Activated naive CD8-positive, alpha-beta T cell treated with anti-CD3 and anti-CD28 coated beads, Interleukin-2, amount 50 U/mL, for 24 hours (primary cell): ENCODE measurements around the gene YBX2.

ENCODE experiments used
- ATAC-seq: fragments of 150-1000 bp; cut with Tn5 transposase; one replicate; pipeline ENCODE4 v1.10.0; 2021
- DNase-seq: peaks from one replicate; pipeline ENCODE4 v3.0.0; 2021
- H3K27ac Mint-ChIP-seq: one replicate; pipeline ENCODE4 v1.8.0; 2021; ENCODE audit warnings: mild to moderate bottlenecking, mixed read lengths
- H3K27me3 Mint-ChIP-seq: one replicate; pipeline ENCODE4 v1.8.0; 2021; ENCODE audit warnings: mixed read lengths
- H3K36me3 Mint-ChIP-seq: one replicate; pipeline ENCODE4 v1.8.0; 2021; ENCODE audit warnings: low read depth, mixed read lengths
- H3K4me1 Mint-ChIP-seq: one replicate; pipeline ENCODE4 v1.8.0; 2021; ENCODE audit warnings: mixed read lengths
- H3K4me3 Mint-ChIP-seq: one replicate; pipeline ENCODE4 v1.8.0; 2021; ENCODE audit warnings: mild to moderate bottlenecking, moderate library complexity, mixed read lengths
- H3K9me3 Mint-ChIP-seq: one replicate; pipeline ENCODE4 v1.8.0; 2021; ENCODE audit warnings: mixed read lengths

The YBX2 gene

GRCh38 chr17:7295230-7296180 is 1.1 kb upstream of the YBX2 start:
- DNase-seq (no peak), ATAC-seq (no peak)
- peaks cover 30% of the 10 kb centered on the region for H3K27me3 Mint-ChIP-seq
- no peak overlapping the region for H3K27ac Mint-ChIP-seq
- H3K36me3 Mint-ChIP-seq: no peaks in the 10 kb centered on the region
- peak overlapping the region; percentile 55 for H3K4me3 Mint-ChIP-seq
- H3K9me3 Mint-ChIP-seq: no peaks in the 10 kb centered on the region
- H3K4me1 Mint-ChIP-seq: peaks cover 23% of the 10 kb centered on the region

GRCh38 chr17:7293816-7294613 is 424 bp downstream of the YBX2 start:
- Mint-ChIP-seq H3K27ac (no peak overlapping the region), H3K4me1 (peaks cover 23% of the 10 kb centered on the region), H3K9me3 (no peaks in the 10 kb centered on the region), H3K36me3 (no peaks in the 10 kb centered on the region), H3K27me3 (peaks cover 29% of the 10 kb centered on the region), H3K4me3 (no peak overlapping the region)
- DNase-seq (no peak), ATAC-seq (no peak)

- ATAC-seq (no peak), DNase-seq (no peak)
- peaks cover 31% of the 10 kb centered on the region for H3K27me3 Mint-ChIP-seq
- no peaks in the 10 kb centered on the region for H3K9me3 Mint-ChIP-seq
- H3K36me3 Mint-ChIP-seq: no peaks in the 10 kb centered on the region
- H3K27ac Mint-ChIP-seq: no peak overlapping the region
- H3K4me1 Mint-ChIP-seq: peaks cover 23% of the 10 kb centered on the region
- H3K4me3 Mint-ChIP-seq: no peak overlapping the region
Measured at GRCh38 chr17:7293159-7293558, 1.3 kb downstream of the YBX2 start.

GRCh38 chr17:7292729-7293128 is 1.7 kb downstream of the YBX2 start:
- ATAC-seq: no peak
- no peaks in the 10 kb centered on the region for H3K9me3 Mint-ChIP-seq
- no peak overlapping the region for H3K27ac Mint-ChIP-seq
- H3K4me3 Mint-ChIP-seq: no peak overlapping the region
- H3K27me3 Mint-ChIP-seq: peaks cover 31% of the 10 kb centered on the region
- DNase-seq: no peak
- H3K36me3 Mint-ChIP-seq: no peaks in the 10 kb centered on the region
- H3K4me1 Mint-ChIP-seq: peaks cover 23% of the 10 kb centered on the region

- no peaks in the 10 kb centered on the region for H3K9me3 Mint-ChIP-seq
- H3K4me3 Mint-ChIP-seq: no peak overlapping the region
- DNase-seq (no peak), ATAC-seq (no peak)
- no peak overlapping the region for H3K27ac Mint-ChIP-seq
- H3K4me1 Mint-ChIP-seq: peaks cover 23% of the 10 kb centered on the region
- H3K36me3 Mint-ChIP-seq: no peaks in the 10 kb centered on the region
- H3K27me3 Mint-ChIP-seq: peaks cover 31% of the 10 kb centered on the region
Measured at GRCh38 chr17:7292194-7292593, 2.2 kb downstream of the YBX2 start.

GRCh38 chr17:7290685-7291084 is 3.8 kb downstream of the YBX2 start:
- ATAC-seq: no peak
- Mint-ChIP-seq H3K4me3 (no peak overlapping the region), H3K27me3 (peaks cover 22% of the 10 kb centered on the region), H3K36me3 (no peaks in the 10 kb centered on the region), H3K27ac (no peak overlapping the region), H3K4me1 (peaks cover 13% of the 10 kb centered on the region), H3K9me3 (no peaks in the 10 kb centered on the region)
- DNase-seq: no peak

- no peak for DNase-seq
- Mint-ChIP-seq H3K4me1 (peaks cover 8% of the 10 kb centered on the region), H3K27me3 (peaks cover 17% of the 10 kb centered on the region), H3K4me3 (no peak overlapping the region), H3K36me3 (no peaks in the 10 kb centered on the region), H3K27ac (no peak overlapping the region), H3K9me3 (no peaks in the 10 kb centered on the region)
- ATAC-seq: no peak
Measured at GRCh38 chr17:7290166-7290565, 4.3 kb downstream of the YBX2 start.

GRCh38 chr17:7289256-7290032 is 5.0 kb downstream of the YBX2 start:
- ATAC-seq (no peak), DNase-seq (no peak)
- no peak overlapping the region for H3K27ac Mint-ChIP-seq
- peaks cover 14% of the 10 kb centered on the region for H3K27me3 Mint-ChIP-seq
- H3K36me3 Mint-ChIP-seq: no peaks in the 10 kb centered on the region
- no peak overlapping the region for H3K4me3 Mint-ChIP-seq
- no peaks in the 10 kb centered on the region for H3K9me3 Mint-ChIP-seq
- peaks cover 4% of the 10 kb centered on the region for H3K4me1 Mint-ChIP-seq

GRCh38 chr17:7285679-7286078 is 8.8 kb downstream of the YBX2 start:
- Mint-ChIP-seq H3K36me3 (no peaks in the 10 kb centered on the region), H3K9me3 (no peaks in the 10 kb centered on the region), H3K27me3 (peaks cover 19% of the 10 kb centered on the region), H3K4me1 (peaks cover 16% of the 10 kb centered on the region), H3K4me3 (no peak overlapping the region), H3K27ac (no peak overlapping the region)
- DNase-seq (no peak), ATAC-seq (no peak)

- no peak overlapping the region for H3K4me3 Mint-ChIP-seq
- no peak overlapping the region for H3K27ac Mint-ChIP-seq
- no peak for ATAC-seq
Measured at GRCh38 chr17:7284911-7285310, 9.5 kb downstream of the YBX2 start.

GRCh38 chr17:7283471-7284216 is 10.8 kb downstream of the YBX2 start:
- Mint-ChIP-seq H3K4me3 (no peak overlapping the region), H3K36me3 (no peaks in the 10 kb centered on the region), H3K4me1 (peaks cover 18% of the 10 kb centered on the region), H3K27ac (no peak overlapping the region), H3K9me3 (no peaks in the 10 kb centered on the region), H3K27me3 (peaks cover 19% of the 10 kb centered on the region)
- no peak for DNase-seq
- ATAC-seq: no peak

More at GRCh38 chr17:7284911-7285310, 9.5 kb downstream of the YBX2 start:
- Mint-ChIP-seq H3K36me3 (no peaks in the 10 kb centered on the region), H3K4me1 (peaks cover 18% of the 10 kb centered on the region), H3K27me3 (peaks cover 19% of the 10 kb centered on the region), H3K9me3 (no peaks in the 10 kb centered on the region)
- DNase-seq: no peak

- Mint-ChIP-seq H3K9me3 (no peaks in the 10 kb centered on the region), H3K27me3 (peaks cover 17% of the 10 kb centered on the region), H3K4me1 (peaks cover 18% of the 10 kb centered on the region), H3K36me3 (no peaks in the 10 kb centered on the region), H3K27ac (no peak overlapping the region), H3K4me3 (peak overlapping the region; percentile 42)
- DNase-seq (peak; percentile 19), ATAC-seq (no peak)
Measured at GRCh38 chr17:7282752-7283321, 11.6 kb downstream of the YBX2 start.

GRCh38 chr17:7281953-7282751 is 12.3 kb downstream of the YBX2 start:
- peaks cover 17% of the 10 kb centered on the region for H3K27me3 Mint-ChIP-seq
- H3K36me3 Mint-ChIP-seq: no peaks in the 10 kb centered on the region
- ATAC-seq (no peak), DNase-seq (peak; percentile 13)
- peaks cover 18% of the 10 kb centered on the region for H3K4me1 Mint-ChIP-seq
- H3K9me3 Mint-ChIP-seq: no peaks in the 10 kb centered on the region
- H3K4me3 Mint-ChIP-seq: peak overlapping the region; percentile 73
- no peak overlapping the region for H3K27ac Mint-ChIP-seq
